ENCODE results near the gene ANKHD1. TPM values are rescaled to one million over a fixed set of nuclear protein-coding genes. Genes with fewer than 3 reads are reported as not detected.

The ANKHD1 gene
- total RNA-seq, 2 donors from 2014 or later, result 85.6 to 95.9 TPM

DNA sequence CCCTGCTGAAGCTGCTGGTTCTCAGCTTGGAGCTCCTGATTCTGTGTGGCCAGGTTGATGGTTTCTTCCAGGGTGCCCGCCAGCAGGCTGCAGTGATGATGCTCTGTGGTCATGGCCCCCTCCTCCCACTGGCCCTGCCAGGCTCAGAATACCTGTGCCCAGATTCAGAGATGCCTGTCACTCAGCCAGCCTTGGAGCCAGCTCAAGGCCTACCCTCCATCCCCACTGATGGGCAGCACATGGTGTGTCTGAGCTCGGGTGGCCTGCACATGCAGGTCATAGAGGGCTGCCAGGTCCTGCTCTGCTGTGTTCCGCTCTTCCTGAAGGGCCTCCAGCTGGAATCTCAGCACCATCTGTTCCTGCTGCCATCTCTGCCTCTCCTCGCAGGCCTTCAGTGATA is 168.4 kb downstream of the ANKHD1 start:
- DNase-seq, result no peak
- peaks cover 3% of the 10 kb centered on the region for H3K9me3 ChIP-seq (ENCODE audit: control insufficient read depth, low read length)
- Mint-ChIP-seq H3K4me3 (no peak overlapping the region), H3K9me3 (no peaks in the 10 kb centered on the region), H3K27me3 (ENCODE audit: insufficient read depth) (no peaks in the 10 kb centered on the region), H3K27ac (no peak overlapping the region), H3K36me3 (ENCODE audit: low read depth) (peaks cover 20% of the 10 kb centered on the region), H3K4me1 (peaks cover 24% of the 10 kb centered on the region)
- 95 to 100% methylated on average over 4 of the region's 4 CpGs for WGBS, 2 experiments (ENCODE audit: insufficient coverage in 1 of 2, insufficient read length in 1 of 2)
- no peaks in the 10 kb centered on the region for H3K27me3 ChIP-seq (ENCODE audit: control insufficient read depth, insufficient read depth, low read length, poor library complexity, severe bottlenecking)
- no peak overlapping the region for H3K4me3 ChIP-seq (ENCODE audit: low read length)
- H3K36me3 ChIP-seq (ENCODE audit: control insufficient read depth, insufficient read depth, low read length), result peaks cover 29% of the 10 kb centered on the region
- no peak overlapping the region for H3K27ac ChIP-seq (ENCODE audit: low read depth, low read length)
- TF ChIP-seq, protein P1, sequence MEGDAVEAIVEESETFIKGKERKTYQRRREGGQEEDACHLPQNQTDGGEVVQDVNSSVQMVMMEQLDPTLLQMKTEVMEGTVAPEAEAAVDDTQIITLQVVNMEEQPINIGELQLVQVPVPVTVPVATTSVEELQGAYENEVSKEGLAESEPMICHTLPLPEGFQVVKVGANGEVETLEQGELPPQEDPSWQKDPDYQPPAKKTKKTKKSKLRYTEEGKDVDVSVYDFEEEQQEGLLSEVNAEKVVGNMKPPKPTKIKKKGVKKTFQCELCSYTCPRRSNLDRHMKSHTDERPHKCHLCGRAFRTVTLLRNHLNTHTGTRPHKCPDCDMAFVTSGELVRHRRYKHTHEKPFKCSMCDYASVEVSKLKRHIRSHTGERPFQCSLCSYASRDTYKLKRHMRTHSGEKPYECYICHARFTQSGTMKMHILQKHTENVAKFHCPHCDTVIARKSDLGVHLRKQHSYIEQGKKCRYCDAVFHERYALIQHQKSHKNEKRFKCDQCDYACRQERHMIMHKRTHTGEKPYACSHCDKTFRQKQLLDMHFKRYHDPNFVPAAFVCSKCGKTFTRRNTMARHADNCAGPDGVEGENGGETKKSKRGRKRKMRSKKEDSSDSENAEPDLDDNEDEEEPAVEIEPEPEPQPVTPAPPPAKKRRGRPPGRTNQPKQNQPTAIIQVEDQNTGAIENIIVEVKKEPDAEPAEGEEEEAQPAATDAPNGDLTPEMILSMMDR (conservative IDR thresholded peaks at IDR 0.05), result no peak
- peaks cover 15% of the 10 kb centered on the region for H3K4me1 ChIP-seq (ENCODE audit: control insufficient read depth, insufficient read depth, low read length)
- H3K9ac ChIP-seq (ENCODE audit: extremely low read depth, low read length, poor library complexity, severe bottlenecking), result no peak overlapping the region

DNA sequence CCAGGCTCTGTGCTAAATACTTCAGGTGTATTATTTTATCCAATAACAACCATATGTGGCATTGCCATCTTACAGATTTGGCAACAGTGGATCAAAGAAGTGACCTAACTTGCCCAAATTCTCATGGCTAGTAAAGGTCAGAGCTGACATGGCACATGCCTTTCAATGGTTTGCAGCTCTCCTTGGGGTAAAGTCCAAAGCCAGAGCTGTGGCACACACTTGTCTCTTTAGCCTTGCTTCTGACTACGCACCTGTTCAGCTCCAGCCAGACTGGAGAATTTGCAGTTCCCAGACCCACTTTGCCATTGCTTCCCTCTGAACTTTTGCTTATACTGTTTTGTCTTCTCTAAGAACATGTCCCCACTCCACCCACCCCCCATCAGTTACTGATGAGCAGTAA is 168.9 kb downstream of the ANKHD1 start:
- H3K9me3 Mint-ChIP-seq, result peaks cover 2% of the 10 kb centered on the region
- H3K9ac ChIP-seq (ENCODE audit: extremely low read depth, low read length, poor library complexity, severe bottlenecking), result no peak overlapping the region
- no peak overlapping the region for H3K4me3 ChIP-seq (ENCODE audit: low read length)
- H3K4me3 Mint-ChIP-seq, result no peak overlapping the region
- H3K36me3 ChIP-seq (ENCODE audit: control insufficient read depth, insufficient read depth, low read length), result peaks cover 29% of the 10 kb centered on the region
- 94 to 100% methylated on average over 1 of the region's 1 CpG for WGBS, 2 experiments (ENCODE audit: insufficient coverage in 1 of 2, insufficient read length in 1 of 2)
- H3K36me3 Mint-ChIP-seq (ENCODE audit: low read depth), result peaks cover 20% of the 10 kb centered on the region
- H3K27me3 Mint-ChIP-seq (ENCODE audit: insufficient read depth), result no peaks in the 10 kb centered on the region
- DNase-seq, result no peak
- H3K4me1 Mint-ChIP-seq, result peaks cover 24% of the 10 kb centered on the region
- TF ChIP-seq, protein P1 (conservative IDR thresholded peaks at IDR 0.05), result no peak
- H3K27me3 ChIP-seq (ENCODE audit: control insufficient read depth, insufficient read depth, low read length, poor library complexity, severe bottlenecking), result no peaks in the 10 kb centered on the region
- H3K27ac Mint-ChIP-seq, result no peak overlapping the region
- peaks cover 14% of the 10 kb centered on the region for H3K4me1 ChIP-seq (ENCODE audit: control insufficient read depth, insufficient read depth, low read length)
- peaks cover 3% of the 10 kb centered on the region for H3K9me3 ChIP-seq (ENCODE audit: control insufficient read depth, low read length)
- H3K27ac ChIP-seq (ENCODE audit: low read depth, low read length), result no peak overlapping the region

DNA sequence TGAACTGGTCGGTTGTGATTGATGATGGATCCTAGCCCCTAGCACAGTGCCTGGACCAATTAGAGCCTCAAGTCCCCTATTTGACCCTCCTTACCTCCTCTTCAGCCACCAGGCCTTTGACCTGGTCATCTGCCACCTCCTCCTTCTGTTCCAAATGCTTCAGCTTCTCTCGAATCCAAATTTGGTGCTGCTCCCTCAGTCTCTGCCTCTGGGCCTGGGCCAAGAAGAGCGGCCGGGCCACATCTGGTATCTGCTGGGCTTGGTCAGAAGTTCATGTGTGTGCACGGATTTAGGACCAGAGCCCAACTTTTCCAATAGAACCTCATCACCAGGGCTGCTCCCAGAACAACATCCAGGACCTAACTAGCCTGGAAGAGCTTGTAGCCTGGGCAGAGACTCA is 169.5 kb downstream of the ANKHD1 start:
- Histone ChIP-seq H3K27ac (ENCODE audit: low read depth, low read length) (no peak overlapping the region), H3K9ac (ENCODE audit: extremely low read depth, low read length, poor library complexity, severe bottlenecking) (no peak overlapping the region), H3K36me3 (ENCODE audit: control insufficient read depth, insufficient read depth, low read length) (peaks cover 25% of the 10 kb centered on the region), H3K4me3 (ENCODE audit: low read length) (no peak overlapping the region), H3K27me3 (ENCODE audit: control insufficient read depth, insufficient read depth, low read length, poor library complexity, severe bottlenecking) (no peaks in the 10 kb centered on the region), H3K4me1 (ENCODE audit: control insufficient read depth, insufficient read depth, low read length) (peaks cover 9% of the 10 kb centered on the region), H3K9me3 (ENCODE audit: control insufficient read depth, low read length) (peaks cover 5% of the 10 kb centered on the region)
- H3K4me3 Mint-ChIP-seq, result no peak overlapping the region
- peaks cover 4% of the 10 kb centered on the region for H3K9me3 Mint-ChIP-seq
- no peak overlapping the region for H3K27ac Mint-ChIP-seq
- no peaks in the 10 kb centered on the region for H3K27me3 Mint-ChIP-seq (ENCODE audit: insufficient read depth)
- TF ChIP-seq, protein P1 (conservative IDR thresholded peaks at IDR 0.05), result no peak
- H3K4me1 Mint-ChIP-seq, result peaks cover 18% of the 10 kb centered on the region
- WGBS, 2 experiments (ENCODE audit: insufficient coverage in 1 of 2, insufficient read length in 1 of 2), result 90% methylated on average over 5 of the region's 5 CpGs; no CpG with 5 or more reads in 1 of the 2 experiments
- no peak for DNase-seq
- H3K36me3 Mint-ChIP-seq (ENCODE audit: low read depth), result peaks cover 18% of the 10 kb centered on the region

All from endodermal cell (in vitro differentiated cells).